Type B pancreatic cell (in vitro differentiated cells): ENCODE results near the gene PCMT1. TPM values are rescaled to one million over a fixed set of nuclear protein-coding genes. Genes with fewer than 3 reads are reported as not detected.

Source experiments
- DNase-seq: peaks from one replicate; pipeline ENCODE4 v3.0.0; 2021; ENCODE audit warnings: mixed read lengths; ENCODE audit not compliant: unreplicated experiment; ENCODE audit errors: extremely low spot score
- H3K27ac Mint-ChIP-seq: 2 replicates; pipeline ENCODE4 v1.8.0; 2021; ENCODE audit warnings: mild to moderate bottlenecking, mixed read lengths
- H3K27me3 Mint-ChIP-seq: 2 replicates; pipeline ENCODE4 v1.8.0; 2021; ENCODE audit warnings: mixed read lengths
- H3K36me3 Mint-ChIP-seq: 2 replicates; pipeline ENCODE4 v1.8.0; 2021; ENCODE audit warnings: mixed read lengths
- H3K4me1 Mint-ChIP-seq: one replicate; pipeline ENCODE4 v1.8.0; 2021; ENCODE audit warnings: mixed read lengths; ENCODE audit not compliant: unreplicated experiment
- H3K4me3 Mint-ChIP-seq: 2 replicates; pipeline ENCODE4 v1.8.0; 2021; ENCODE audit warnings: mild to moderate bottlenecking, mixed read lengths
- H3K9me3 Mint-ChIP-seq: 2 replicates; pipeline ENCODE4 v1.8.0; 2021; ENCODE audit warnings: mixed read lengths
- total RNA-seq: library from RNA; stranded (reverse); gene quantifications from 2 replicates; pipeline ENCODE4 v1.2.1, GENCODE V29; 2021; ENCODE audit warnings: low replicate concordance
- TF ChIP-seq, protein P1 (sequence below): fragments of 200-600 bp; sonication (generic); conservative IDR thresholded peaks from 2 replicates; pipeline ENCODE4 v1.5.0; 2021; ENCODE audit warnings: antibody characterized with exemption, mild to moderate bottlenecking

PCMT1 gene
- total RNA-seq, 1 donor from 2014 or later, result 61.2 TPM

DNA sequence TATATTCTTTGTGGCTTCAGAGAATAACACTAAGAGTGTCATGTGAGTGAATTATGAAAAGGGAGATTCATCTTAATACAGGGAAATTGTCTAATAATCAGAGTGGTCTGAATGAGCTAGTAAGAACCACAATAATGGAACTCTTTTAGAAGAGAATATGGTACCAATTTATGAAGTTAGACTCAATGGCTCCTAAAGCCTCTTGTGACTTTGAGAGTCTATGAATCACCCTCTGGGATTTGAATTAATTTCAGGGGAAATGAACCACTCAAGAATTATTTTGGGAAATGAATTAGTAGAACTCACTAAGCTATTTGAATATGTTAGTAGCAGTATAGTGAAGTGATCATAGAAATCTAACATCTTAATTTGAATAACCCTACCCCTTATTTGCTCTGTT is 14.3 kb downstream of the PCMT1 start:
- no peaks in the 10 kb centered on the region for H3K4me1 Mint-ChIP-seq

DNA sequence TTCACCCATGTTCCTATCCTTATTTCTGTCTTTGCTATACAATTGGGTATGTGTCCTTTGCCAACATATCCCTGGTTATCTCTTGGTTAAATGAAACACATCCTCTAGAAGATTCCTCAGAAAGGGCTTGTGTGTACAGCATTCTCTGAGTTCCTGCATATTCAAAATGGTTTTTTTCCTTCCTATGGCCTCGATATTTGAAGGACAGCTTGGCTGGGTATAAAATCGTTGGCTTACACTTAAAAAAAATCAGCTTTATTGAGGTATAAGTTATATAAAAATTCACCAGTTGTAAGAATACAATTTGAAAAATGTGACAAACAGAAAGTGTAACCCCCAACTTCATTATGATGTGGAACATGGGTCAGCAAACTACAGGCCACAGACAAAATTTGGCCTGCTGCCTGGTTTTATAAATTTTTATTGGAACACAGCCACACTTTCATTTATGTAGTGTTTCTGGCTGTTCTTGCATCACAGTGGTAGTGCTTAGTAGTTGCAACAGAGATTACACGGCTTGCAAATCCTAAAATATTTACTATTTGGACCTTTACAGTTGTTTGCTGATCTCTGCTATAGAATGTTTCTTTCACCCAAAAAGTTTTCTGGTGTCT is 16.7 kb downstream of the PCMT1 start:
- Mint-ChIP-seq H3K9me3 (peaks cover 5% of the 10 kb centered on the region), H3K27me3 (no peaks in the 10 kb centered on the region), H3K36me3 (peaks cover 24% of the 10 kb centered on the region), H3K4me1 (no peaks in the 10 kb centered on the region), H3K27ac (no peak overlapping the region), H3K4me3 (no peak overlapping the region)
- TF ChIP-seq, protein P1, sequence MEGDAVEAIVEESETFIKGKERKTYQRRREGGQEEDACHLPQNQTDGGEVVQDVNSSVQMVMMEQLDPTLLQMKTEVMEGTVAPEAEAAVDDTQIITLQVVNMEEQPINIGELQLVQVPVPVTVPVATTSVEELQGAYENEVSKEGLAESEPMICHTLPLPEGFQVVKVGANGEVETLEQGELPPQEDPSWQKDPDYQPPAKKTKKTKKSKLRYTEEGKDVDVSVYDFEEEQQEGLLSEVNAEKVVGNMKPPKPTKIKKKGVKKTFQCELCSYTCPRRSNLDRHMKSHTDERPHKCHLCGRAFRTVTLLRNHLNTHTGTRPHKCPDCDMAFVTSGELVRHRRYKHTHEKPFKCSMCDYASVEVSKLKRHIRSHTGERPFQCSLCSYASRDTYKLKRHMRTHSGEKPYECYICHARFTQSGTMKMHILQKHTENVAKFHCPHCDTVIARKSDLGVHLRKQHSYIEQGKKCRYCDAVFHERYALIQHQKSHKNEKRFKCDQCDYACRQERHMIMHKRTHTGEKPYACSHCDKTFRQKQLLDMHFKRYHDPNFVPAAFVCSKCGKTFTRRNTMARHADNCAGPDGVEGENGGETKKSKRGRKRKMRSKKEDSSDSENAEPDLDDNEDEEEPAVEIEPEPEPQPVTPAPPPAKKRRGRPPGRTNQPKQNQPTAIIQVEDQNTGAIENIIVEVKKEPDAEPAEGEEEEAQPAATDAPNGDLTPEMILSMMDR, result no peak
- no peak for DNase-seq

More for the DNA sequence above, 14.3 kb downstream of the PCMT1 start:
- no peak for DNase-seq
- Mint-ChIP-seq H3K4me3 (no peak overlapping the region), H3K9me3 (peaks cover 5% of the 10 kb centered on the region), H3K27ac (no peak overlapping the region), H3K27me3 (no peaks in the 10 kb centered on the region), H3K36me3 (peaks cover 20% of the 10 kb centered on the region)
- TF ChIP-seq, protein P1, result no peak

DNA sequence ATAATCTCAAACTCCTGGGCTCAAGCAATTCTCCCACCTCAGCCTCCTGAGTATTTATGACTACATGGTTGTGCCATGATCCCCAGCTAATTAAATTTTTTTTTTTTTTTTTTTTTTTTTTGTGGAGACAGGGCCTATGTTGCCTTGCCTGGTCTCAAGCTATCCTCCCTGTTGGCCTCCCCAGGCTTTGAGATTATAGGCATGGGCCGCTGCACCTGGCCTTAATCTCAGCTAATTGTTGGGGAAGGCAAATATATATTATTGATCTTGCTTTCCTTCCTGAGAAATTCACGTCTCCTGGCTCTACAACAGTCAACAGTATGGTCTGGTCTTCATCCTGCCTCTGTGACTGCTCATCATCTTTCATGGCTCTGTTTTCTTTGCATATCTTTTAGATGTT is 20.1 kb downstream of the PCMT1 start:
- no peak overlapping the region for H3K27ac Mint-ChIP-seq

DNA sequence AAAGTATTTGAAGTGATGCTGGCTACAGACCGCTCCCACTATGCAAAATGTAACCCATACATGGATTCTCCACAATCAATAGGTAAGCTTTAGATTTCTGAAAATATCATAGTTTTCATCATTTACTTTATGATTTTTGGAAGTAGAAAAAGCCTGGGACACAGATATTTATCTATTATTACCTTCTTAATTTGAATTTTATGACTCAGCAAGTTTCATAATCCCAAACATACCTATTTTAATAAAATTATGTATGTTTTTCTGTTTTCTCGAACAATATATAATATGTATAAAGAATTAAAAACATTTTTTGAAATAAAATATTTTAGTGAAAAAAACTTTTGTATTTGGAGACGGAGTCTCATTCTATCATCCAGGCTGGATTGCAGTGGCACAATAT is 21.6 kb downstream of the PCMT1 start:
- Mint-ChIP-seq H3K36me3 (peaks cover 19% of the 10 kb centered on the region), H3K9me3 (peaks cover under 1% of the 10 kb centered on the region), H3K27me3 (no peaks in the 10 kb centered on the region), H3K4me3 (no peak overlapping the region), H3K4me1 (no peaks in the 10 kb centered on the region), H3K27ac (no peak overlapping the region)
- DNase-seq, result no peak
- TF ChIP-seq, protein P1, result no peak

More for the DNA sequence above, 20.1 kb downstream of the PCMT1 start:
- Mint-ChIP-seq H3K9me3 (peaks cover 5% of the 10 kb centered on the region), H3K4me1 (no peaks in the 10 kb centered on the region), H3K27me3 (no peaks in the 10 kb centered on the region), H3K4me3 (no peak overlapping the region), H3K36me3 (peaks cover 21% of the 10 kb centered on the region)
- no peak for DNase-seq
- TF ChIP-seq, protein P1, result no peak

DNA sequence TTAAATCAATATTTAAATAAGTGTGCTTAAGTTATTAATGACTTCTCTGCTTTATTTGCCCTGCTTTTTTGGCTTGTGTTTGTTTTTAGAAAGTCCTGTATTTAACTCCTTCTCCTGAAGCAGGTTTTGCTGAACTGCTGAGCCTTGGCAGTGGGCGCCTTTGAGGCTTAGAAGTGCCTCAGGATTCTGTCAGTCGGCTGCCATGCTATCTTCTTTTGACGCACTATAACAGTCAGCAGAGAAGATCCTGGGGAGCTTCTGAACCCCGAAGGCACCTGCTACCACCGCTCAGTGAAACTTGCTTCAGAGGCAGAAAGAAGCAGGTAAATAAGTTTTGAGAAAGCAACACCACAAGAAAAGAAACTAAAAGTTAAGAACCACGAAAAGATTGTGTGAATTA is 22.4 kb downstream of the PCMT1 start:
- Mint-ChIP-seq H3K4me3 (no peak overlapping the region), H3K36me3 (peaks cover 13% of the 10 kb centered on the region), H3K27ac (no peak overlapping the region), H3K27me3 (no peaks in the 10 kb centered on the region), H3K4me1 (no peaks in the 10 kb centered on the region), H3K9me3 (no peaks in the 10 kb centered on the region)
- DNase-seq, result no peak
- TF ChIP-seq, protein P1, result no peak
